GM10266 (cell line): ENCODE measurements around the gene MITD1.
"Not testable (repeated sequence)": the region's sequence is repeated elsewhere in the genome, so short reads cannot be mapped to it uniquely, and the experiment has no call there.

Experiments used
- DNase-seq: peaks from one replicate; pipeline ENCODE4 v3.0.0; 2012; ENCODE audit errors: extremely low spot score
- TF ChIP-seq, protein P1 (sequence below): IDR thresholded peaks from 2 replicates; pipeline ENCODE4 v1.5.1; 2012; ENCODE audit warnings: mild to moderate bottlenecking, low read depth; ENCODE audit not compliant: control insufficient read depth, insufficient read depth; ENCODE audit errors: missing control alignments

Gene MITD1

DNA sequence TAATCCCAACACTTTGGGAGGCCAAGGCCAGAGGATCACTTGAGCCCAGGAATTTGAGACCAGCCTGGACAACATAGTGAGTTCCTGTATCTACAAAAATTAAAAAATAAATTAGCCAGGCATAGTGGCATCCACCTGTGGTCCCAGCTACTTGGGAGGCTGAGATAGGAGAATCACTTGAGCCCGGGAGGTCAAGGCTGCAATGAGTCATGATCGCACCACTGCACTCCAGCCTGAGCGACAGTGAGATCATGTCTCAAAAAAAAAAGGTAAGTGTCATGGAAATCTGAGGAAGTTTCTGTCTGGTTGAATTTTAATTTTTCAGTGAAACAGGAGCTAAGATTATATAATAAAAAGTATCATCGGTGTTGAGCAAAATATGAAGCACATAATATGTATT is 41.9 kb downstream of the MITD1 start:
- no peak for DNase-seq
- TF ChIP-seq, protein P1, sequence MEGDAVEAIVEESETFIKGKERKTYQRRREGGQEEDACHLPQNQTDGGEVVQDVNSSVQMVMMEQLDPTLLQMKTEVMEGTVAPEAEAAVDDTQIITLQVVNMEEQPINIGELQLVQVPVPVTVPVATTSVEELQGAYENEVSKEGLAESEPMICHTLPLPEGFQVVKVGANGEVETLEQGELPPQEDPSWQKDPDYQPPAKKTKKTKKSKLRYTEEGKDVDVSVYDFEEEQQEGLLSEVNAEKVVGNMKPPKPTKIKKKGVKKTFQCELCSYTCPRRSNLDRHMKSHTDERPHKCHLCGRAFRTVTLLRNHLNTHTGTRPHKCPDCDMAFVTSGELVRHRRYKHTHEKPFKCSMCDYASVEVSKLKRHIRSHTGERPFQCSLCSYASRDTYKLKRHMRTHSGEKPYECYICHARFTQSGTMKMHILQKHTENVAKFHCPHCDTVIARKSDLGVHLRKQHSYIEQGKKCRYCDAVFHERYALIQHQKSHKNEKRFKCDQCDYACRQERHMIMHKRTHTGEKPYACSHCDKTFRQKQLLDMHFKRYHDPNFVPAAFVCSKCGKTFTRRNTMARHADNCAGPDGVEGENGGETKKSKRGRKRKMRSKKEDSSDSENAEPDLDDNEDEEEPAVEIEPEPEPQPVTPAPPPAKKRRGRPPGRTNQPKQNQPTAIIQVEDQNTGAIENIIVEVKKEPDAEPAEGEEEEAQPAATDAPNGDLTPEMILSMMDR: no peak

DNA sequence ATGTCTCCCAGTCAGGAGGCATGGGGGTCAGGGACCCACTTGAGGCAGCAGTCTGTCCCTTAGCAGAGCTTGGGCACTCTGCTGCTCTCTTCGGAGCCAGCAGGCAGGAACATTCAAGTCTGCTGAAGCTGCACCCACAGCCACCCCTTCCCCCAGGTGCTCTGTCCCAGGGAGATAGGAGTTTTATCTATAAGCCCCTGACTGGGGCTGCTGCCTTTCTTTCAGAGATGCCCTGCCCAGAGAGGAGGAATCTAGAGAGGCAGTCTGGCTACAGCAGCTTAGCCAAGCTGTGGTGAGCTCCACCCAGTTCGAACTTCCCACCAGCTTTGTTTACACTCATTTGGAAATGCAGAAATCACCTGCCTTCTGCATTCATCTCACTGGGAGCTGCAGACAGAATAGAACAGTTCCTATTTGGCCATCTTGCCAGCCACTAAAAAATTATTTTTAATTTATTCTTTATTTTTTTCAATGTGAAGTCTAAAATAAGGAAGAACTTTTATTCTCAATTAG is 45.8 kb downstream of the MITD1 start:
- DNase-seq: not testable (repeated sequence)

DNA sequence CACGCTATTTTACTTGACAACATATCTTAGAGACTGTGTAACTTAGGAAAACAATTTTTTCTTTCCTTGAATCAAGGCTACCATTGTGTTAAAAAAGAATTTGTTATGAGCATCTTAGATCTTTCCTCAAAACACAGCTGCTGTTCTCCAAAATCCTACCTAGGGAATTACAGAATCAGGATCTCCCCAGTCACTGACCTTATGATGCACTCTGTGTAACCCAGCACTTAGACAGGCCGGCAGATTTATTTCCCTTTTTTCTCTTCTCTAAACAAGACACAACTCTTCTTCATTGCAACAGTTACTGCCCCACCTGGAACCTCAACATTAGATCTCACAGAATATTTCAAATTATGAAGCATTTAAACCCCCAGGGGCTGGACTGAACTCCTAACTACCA is 52.9 kb downstream of the MITD1 start:
- TF ChIP-seq, protein P1: no peak
- DNase-seq: no peak
